DLD1 (cell line): ENCODE measurements around the gene CYTH2.

Source experiments
- in situ Hi-C: cut with HindIII; loops from 2 replicates; pipeline ENCODE4 v1.10.0; 2017; ENCODE audit warnings: low sequenced_read_pairs

Gene CYTH2

GRCh38 chr19:48490981-48491792 is 22.0 kb downstream of the CYTH2 start:
- in situ Hi-C loops: no loop called here

GRCh38 chr19:48491793-48492123 is 22.6 kb downstream of the CYTH2 start:
- in situ Hi-C loops: no loop called here

GRCh38 chr19:48492925-48493717 is 24.0 kb downstream of the CYTH2 start:
- in situ Hi-C loops: no loop called here

GRCh38 chr19:48493718-48494401 is 24.7 kb downstream of the CYTH2 start:
- in situ Hi-C loops: no loop called here

GRCh38 chr19:48495396-48495795 is 26.2 kb downstream of the CYTH2 start:
- in situ Hi-C loops: no loop called here

GRCh38 chr19:48496959-48497727 is 28.0 kb downstream of the CYTH2 start:
- in situ Hi-C loops: no loop called here

- in situ Hi-C loops: no loop called here
Observed at GRCh38 chr19:48497728-48498594, 28.8 kb downstream of the CYTH2 start.

- in situ Hi-C loops: no loop called here
Observed at GRCh38 chr19:48498595-48499311, 29.6 kb downstream of the CYTH2 start.

- in situ Hi-C loops: no loop called here
Observed at GRCh38 chr19:48499316-48500090, 30.3 kb downstream of the CYTH2 start.

- in situ Hi-C loops: no loop called here
Observed at GRCh38 chr19:48500830-48501493, 31.8 kb downstream of the CYTH2 start.

GRCh38 chr19:48501494-48502349 is 32.6 kb downstream of the CYTH2 start:
- in situ Hi-C loops: no loop called here

- in situ Hi-C loops: no loop called here
Observed at GRCh38 chr19:48502350-48503018, 33.3 kb downstream of the CYTH2 start.

- in situ Hi-C loops: no loop called here
Observed at GRCh38 chr19:48506138-48506733, 37.1 kb downstream of the CYTH2 start.

GRCh38 chr19:48507911-48508439 is 38.8 kb downstream of the CYTH2 start:
- in situ Hi-C loops: no loop called here

- in situ Hi-C loops: no loop called here
Observed at GRCh38 chr19:48508729-48509411, 39.7 kb downstream of the CYTH2 start.
